NCI-H1930 (cell line): ENCODE measurements around the gene HIPK3.
"Not testable (repeated sequence)": the region's sequence is repeated elsewhere in the genome, so short reads cannot be mapped to it uniquely, and the experiment has no call there.

ENCODE experiments used
- DNase-seq, 2 experiments: peaks; one replicate each; lab custom pipeline; 2025; lab: John Stamatoyannopoulos, UW

The HIPK3 gene

DNA sequence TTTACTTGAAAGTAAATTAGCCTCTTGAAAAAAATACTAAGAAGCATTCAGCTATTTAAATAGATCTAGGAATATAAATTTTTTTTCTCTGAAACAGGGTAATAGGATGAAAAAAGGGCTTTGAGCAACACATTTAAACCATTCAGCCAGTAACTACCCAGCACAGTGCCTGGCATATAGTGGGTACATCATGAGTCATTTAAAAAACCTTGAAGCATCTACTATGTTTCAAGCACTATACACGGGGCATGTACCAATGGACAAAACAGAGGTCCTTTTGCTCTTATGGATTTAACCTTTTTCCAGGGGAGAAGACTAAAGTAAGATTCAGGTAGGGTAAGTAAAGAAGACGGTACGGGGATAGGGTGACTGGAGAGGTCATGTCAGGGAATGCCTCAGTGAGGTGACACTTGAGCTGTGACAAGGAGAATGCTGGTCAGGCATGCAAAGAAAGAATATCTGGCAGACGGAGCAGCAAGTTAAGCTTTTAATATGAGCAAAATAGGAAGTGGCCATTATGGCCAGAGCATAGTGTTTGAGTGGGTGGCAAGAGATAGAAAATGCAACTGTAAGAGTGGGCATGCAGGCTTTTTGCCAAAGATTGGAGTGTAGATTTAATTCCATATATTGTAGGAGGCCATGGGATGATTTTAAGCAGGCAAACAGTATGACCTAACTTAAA, 101.1 kb downstream of the HIPK3 start:
- no peak for DNase-seq

DNA sequence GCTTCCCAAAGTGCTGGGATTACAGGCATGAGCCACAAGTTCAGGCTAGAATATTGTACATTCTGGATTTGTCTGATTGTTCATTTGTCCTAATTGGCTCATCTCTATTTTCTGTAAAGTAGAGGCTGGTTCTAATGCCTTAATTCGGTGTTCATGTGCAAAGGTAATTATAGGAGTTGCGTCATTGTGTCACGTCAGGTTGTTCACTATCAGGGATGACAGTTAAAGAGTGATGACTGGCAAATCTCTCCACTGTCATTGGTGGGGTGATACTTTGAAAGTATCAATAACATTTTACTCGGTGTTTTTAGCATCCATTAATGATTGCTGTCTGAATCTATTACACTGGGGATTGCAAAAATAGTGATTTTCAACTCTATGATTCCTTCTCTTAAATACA, 103.5 kb downstream of the HIPK3 start:
- no peak for DNase-seq

DNA sequence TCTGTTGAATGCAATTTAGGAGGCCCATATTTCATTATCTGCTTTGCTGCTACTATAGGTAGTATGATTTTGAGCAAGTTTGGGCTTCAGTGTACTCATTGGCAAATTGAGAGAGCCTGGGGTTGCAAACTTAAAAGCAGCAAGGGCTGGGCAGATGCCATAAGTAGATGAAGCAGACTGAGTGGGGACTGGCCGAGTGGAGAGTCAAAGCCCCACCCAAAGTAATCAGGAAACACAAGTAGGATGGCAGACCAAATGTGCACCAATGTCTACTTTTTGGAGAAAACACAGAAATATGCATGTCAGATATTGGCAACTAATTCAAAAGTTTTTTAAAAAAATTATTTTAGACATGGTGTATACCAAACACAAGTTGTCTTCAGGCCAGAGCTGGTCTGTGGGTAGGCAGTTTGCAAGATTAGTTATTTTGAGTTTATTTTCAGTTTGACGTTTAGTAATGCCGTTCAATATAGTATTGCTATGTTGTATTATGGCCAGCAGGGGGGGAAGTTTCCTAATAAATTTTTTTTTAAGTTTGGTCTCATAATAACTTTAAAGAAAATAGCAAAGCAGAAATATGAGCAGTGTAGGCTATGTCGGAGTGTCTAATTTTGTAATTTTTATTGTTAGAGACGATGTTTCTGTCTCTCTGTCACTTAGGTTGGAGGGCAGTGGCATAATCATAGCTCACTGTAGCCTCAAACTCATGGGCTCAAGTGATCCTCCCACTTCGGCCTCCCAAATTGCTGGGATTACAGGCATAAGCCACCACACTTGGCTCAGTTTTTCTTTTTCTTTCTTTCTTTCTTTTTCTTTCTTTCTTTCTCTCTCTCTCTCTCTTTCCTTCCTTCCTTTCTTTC, 105.1 kb downstream of the HIPK3 start:
- peak in 1 of 2 experiments; percentile 27 for DNase-seq

DNA sequence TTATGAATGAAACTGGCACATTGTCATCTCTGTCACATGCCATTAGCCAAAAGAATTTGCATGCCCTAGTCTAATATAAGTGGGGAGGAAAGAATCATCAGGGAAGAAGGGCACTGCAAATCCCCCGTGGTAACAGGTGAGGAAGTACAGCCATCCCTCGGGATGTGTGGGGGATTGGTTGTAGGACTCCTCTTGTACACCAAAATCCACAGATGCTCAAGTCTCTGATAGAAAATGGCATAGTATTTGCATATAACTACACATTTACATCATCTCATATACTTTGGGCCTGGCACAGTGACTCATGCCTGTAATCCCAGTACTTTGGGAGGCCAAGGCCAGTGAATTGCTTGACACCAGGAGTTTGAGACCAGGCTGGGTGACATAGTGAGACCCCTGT, 109.7 kb downstream of the HIPK3 start:
- DNase-seq = no peak

DNA sequence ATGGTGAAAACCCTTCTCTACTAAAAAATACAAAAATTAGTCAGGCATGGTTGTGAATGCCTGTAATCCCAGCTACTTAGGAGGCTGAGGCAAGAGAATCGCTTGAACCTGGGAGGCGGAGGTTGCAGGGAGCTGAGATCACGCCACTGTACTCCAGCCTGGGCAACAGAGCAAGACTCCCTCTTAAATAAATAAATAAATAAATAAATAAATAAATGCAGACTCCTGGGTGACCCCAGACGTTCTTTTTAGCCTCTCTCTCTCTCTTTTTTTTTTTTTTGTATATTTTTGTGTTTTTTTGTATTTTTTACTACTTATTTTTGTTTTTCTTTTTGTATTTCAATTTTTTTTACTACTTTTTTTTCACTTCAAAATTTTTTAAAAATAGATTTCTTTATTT, 111.3 kb downstream of the HIPK3 start:
- DNase-seq = not testable (repeated sequence)

DNA sequence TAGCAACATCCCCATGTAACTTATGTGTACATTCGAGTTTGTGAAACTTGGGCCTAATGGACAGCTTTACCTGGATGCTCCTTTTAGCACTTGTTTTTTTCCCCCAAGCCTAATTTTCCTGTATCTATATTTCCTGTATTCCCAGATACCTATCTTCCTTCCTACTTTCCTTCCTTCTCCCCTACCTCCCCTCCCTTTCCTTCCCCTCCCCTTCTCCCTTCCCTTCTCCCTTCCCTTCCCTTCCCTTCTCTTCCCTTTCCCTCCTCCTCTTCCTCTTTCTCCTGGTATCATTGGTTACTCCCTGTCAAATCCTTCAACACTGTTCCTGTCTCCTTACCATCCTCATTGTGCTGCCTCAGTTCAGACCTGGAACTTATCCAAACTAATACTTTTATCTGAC, 111.8 kb downstream of the HIPK3 start:
- DNase-seq = no peak

DNA sequence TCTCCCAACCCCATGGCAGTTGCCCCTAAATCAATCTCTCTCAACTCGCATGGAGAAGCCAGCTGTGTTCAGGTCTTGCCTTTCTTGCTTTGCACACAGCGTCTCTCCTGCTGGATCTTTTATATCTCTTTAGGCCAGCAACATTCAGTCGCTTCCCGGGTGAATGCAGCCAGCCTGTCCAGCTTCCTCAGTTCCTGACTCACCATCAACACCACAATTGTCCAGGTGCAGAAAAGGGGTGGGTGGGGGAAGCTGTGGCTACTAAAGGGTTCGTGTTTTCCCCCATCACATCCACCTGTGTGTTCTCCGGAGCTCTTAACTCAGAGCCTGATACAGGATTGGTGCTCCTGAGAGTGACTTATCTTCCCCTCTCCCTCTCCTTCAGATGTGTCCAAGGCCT, 116.5 kb downstream of the HIPK3 start:
- no peak for DNase-seq

DNA sequence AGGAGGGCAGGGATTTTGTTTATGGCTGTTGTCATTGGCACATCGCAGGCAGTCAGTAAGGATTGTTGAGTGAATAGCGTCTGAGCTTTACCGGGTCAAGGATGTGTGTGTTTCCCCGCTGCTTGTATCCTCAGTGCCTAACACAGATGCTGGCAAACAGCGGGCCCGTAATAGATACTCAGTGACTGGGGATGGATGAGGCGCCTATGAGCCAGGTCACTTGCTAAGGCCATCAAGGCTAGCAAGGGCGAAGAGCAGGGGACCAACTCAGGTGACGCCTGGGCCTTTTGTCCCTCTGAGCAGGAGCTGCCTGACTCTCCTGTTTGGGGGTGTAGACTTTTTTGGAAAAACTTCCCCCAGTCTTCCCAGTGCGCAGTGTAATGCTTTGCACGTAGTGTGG, 118.1 kb downstream of the HIPK3 start:
- DNase-seq = no peak

DNA sequence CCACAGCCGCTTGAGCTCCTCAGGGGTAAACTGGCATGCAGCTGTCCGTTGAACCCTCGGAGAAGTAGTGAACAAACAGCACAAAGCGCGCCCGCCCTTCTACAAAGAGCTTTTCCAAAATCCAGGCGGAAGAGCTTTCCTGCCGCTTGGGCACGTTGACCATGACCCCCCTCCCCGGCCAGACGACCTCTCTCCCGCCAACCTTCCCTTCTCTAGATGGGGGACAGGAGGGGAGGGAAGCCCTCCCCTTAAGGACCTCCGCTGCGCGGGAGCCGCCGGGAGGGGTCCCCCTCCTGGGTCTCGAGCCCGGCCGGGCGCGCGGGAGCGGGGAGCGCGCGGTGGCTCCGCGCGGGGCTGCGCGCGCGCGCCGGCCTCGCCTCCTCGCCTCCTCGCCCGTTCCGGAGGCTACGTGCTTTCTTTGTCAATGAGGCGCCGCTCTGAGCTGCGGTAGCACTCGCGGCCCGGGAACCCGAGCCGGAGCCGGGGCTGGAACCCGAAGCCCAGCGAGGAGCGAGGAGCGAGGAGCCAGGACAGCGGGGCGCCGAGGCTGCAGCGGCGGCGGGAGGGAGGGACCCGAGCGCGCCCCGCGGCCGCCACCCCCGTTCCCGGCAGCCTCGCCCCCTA, 118.6 kb downstream of the HIPK3 start, which contains the start of gene KIAA1549L:
TSS of gene KIAA1549L (plus strand) at position 421 of the 624 bp plus-strand sequence.
- peak; percentile 23 to 48 for DNase-seq

DNA sequence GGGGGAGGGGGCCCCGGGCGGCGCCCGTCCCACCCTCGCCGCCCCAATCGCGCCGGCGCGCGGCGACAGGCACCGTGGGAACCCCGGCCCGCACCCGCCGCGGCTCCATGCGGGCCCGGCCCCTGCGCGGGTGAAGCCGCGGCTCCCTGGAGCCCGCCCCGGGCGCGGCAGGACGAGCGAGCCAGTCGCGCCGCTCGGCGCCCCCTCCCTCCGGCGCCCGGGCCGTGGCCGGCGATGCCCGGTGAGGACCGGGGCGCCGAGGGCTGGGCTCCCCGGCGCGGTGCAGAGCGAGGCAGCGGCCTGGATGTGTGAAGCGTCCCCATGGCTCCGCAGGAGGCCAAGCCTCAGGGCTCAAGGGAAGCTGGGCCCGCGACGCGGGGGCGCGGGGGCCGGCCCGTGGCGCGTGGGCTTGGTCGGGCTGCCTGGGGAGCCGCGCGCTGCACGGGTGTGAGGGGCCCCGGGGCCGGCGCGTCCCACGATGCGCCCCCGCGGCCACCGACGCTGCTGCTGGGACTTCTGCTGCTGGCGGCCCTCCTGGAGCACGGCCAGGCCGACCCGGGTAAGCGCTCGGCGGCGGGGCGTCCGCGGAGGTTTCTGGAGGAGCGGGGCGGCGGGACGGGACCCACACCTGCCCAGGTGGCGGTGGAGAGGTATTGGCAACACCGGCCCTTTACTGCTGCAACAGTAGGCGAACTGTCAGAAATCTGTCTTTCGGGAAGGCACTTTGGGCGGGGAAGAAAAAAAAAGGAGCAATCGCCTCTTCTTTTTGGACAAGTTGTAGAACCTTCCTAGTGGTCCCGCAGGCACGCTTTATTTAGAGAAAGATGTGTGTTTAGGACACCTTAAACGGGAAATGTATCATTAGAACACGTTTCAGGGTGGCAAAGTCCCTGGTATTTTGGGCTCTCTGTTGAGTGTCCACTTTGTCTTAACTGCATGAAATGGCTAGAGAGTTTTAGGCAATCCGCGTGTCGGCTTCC, 119.4 kb downstream of the HIPK3 start:
- DNase-seq = peak in 1 of 2 experiments; percentile 36

DNA sequence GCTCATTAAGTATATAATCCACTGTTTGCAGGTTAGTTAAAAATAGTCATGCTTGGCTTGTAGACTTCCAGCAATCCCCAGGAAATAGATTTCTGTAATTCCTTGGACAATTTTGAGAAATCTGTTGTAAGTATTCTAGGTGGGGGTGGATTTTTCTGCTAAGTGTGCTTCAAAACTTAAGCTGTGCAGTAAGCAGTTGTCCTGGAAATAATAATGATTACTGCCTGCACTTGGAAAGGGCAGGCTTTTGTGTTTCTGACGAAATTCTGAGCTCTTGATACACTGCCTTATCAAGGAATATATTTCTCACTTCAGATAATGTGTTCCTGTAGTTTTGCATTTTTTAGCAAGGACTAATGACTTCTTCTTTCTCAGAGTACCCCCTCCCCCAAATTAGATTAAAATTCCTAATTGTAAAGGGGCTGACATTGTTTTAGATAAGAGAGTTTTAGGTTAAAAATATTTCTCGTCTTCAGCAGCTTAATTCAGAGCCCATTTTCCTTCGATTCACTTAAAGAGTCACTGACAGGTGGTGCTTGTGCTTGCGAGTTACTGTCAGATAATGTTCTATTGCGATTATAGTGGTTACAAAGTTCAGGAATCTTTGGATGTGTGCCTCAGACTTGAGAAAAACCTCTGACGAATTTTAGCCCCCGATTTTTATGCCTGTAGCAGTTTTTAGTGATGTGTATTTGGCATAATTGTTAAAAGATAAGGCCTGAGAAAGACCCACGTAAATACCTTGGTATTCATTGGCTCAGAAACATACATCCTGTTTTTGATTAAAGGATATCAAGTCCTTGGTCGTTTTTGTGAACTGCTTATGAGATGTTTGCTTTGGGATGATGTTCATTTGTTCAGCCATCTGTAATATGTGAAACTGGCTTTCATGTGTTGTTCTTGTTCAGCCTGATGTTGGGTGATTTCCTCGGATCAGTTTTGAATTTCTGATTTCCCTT, 120.5 kb downstream of the HIPK3 start:
- DNase-seq = no peak

DNA sequence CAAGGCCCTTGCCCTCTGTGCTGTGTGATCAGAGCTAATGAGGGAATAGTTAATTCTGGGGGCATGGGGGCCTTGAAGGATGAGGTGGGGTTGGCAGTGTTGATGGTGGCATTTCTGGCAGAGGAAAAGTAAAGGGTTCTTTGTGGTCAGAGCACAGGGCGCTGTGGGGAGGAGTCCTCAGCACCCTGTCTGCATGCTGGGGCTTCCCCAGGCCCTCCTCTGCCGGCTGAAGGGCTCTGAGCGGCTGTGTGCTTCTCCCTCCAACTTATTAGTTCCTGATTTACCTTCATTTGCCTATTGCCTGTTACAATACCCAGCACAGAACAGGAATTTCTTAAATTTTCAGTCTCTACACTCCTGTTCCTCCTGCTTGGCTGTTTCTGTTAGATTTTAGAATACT, 122.8 kb downstream of the HIPK3 start:
- DNase-seq = no peak

DNA sequence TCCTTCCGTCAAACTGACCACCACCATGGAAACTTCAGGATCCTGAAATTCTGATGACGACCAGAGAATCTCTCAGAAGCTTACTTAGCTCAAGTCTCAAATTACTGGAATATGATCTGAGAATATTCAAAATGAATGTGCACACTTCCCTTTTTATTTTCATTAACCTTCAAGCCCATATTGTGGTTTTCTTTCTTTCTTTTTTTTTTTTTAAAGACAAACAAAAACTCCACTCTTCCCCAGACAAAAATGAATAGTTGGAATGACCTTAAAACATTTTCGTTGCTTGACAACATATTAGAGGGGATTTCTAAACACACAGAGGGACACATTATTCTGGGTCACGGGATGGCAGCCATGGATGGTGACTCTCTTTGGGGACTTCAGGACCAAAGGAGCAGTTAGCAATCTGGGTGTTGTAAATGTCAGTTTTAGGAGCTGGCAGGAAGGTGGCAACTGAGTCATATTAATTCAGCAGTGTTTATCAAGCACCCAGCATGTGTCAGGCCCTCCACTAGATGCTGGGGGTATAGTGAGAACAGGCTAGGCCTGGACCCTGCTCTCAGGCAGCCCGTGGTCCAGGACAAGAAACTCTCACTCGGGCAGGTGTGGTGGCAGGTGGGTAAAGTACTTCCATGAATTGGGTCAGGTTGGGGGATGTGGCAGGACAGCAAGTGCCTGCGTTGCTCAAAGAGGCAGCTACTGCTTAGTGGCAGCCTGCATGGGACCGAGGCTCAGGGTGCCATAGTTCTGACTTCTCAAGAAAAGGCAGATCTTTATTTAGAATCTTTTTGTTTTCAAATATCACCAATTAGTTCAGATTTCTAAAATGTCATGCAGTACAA, 126.1 kb downstream of the HIPK3 start:
- no peak for DNase-seq

DNA sequence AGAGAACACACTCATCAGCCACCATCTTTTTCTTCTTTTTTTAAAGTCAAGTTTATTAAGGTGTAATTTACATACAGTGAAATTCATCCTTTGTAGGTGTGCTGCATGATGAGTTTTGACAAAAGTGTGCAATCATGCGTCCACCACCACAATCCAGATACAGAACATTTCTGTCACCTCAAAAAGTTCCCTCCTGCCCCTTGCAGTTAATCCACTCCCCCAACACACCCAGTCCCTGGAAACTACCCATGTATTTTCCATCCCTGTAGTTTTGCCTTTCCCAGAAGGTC, 126.7 kb downstream of the HIPK3 start:
- DNase-seq = no peak

DNA sequence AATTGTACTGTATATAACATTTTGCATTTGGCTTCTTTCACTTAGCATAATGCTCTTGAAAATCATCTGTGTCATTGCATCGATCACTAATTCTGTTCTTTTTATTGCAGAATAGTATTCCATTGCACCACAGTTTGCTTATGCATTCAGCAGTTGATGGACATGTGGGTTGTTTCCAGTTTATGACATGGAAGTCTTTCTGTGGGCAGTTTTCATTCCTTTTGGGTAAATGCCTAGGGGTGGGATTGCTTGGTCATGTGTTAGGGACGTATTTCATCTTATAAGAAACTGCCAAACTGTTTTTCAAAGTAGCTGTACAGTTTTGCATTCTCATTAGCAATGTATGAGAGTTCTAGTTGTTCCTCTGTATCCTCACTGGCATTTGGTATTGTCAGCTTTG, 127.0 kb downstream of the HIPK3 start:
- no peak for DNase-seq

DNA sequence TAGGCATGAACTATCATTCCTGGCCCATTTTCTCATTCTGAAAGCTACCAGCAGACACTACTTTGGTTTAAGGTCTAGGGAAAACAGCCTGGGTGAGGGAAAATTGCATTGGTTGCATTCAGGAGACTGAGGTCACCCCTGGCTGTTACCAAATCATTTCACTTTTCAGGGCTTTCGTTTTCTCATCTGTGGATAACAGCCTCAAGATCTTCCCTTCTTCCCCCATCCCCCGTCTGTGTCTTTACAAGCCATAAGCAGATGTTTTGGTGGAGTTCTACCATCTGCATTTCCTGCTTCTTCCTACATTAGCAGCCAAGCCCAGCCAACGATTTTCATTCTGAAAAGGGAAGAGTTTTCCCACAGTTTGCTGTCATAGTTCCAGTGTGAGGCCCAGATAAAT, 130.4 kb downstream of the HIPK3 start:
- DNase-seq = no peak

DNA sequence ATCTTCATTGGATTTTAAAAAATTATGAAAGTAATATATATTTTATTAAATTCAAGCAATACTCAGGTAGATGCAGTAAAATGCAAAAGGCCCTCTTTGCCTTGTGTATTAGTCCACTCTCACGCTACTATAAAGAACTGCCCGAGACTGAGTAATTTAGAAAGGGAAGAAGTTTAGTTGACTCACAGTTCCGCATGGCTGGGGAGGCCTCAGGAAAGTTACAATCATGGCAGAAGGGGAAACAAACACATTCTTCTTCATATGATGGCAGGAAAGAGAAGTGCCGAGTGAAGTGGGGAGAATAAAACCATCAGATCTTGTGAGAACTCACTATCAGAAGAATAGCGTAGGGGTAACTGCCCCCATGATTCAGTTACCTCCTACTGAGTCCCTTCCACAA, 130.8 kb downstream of the HIPK3 start:
- no peak for DNase-seq

DNA sequence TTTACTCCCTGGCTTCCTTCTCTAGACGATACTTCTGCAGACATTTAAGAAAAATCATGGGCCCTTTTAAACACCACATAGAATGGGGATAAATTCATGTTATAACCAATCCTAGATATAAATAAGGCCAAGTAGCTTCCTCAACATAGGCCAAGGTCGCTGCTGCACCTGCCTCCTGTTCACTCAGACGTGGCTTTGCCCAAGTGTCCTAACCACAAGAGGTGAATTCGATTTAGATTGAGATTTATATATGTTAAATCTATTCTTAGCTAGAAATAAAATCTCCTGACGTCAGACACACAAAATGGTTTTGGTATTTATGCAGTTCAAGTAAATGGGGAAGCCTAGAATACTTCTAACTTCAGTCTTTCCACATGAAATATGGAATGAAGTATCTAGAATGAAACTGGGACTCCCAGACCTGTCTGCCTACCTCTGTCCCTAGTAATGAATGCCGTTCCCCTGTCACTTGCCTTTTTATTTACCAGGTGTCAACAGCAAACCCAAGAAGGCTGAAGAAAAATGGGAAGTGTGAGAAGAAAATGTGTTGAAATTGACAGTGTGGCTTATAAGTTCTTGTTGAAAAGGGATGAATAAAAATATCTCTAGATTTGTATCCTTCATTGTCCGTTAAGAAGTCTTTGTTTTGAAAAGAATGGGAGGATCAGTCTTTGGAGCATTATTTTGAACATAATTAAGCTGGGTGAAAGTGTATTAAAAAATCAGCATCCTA, 131.8 kb downstream of the HIPK3 start:
- no peak for DNase-seq

DNA sequence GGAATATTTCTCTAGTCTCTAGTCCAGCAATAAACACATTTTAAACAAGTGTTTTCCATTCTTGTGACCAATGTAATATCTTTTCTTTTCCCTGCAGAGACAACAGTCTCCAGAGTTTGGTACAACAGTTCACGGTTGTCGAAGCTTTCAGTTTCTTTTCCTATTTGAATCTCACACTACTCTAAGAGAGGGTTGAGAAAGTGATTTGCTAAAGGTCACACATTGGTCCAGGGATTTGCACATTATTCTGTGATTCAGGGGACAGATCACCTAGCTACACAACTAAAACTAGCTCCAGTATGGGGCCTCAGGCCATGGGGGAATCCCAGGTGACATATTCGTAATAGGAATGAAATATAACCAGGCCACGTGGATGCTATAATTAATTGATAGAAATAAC, 132.5 kb downstream of the HIPK3 start:
- no peak for DNase-seq
